NT2/D1 (cell line): ENCODE measurements around the gene APMAP.
"Not testable (repeated sequence)": the region's sequence is repeated elsewhere in the genome, so short reads cannot be mapped to it uniquely, and the experiment has no call there.

Source experiments
- DNase-seq: peaks from one replicate; pipeline ENCODE4 v3.0.0-alpha.2; 2011; ENCODE audit warnings: low read depth, low spot score
- H3K27me3 ChIP-seq: 2 replicates; pipeline ENCODE4 v1.6.0; 2011; ENCODE audit warnings: mild to moderate bottlenecking; ENCODE audit not compliant: insufficient read length, insufficient read depth
- H3K36me3 ChIP-seq: 2 replicates; pipeline ENCODE4 v1.6.1; 2011; ENCODE audit warnings: mild to moderate bottlenecking, low read length, mixed read lengths; ENCODE audit not compliant: insufficient read depth, insufficient read length
- H3K4me1 ChIP-seq: 2 replicates; pipeline ENCODE4 v1.5.1; 2011; ENCODE audit not compliant: insufficient read depth, insufficient read length
- H3K4me3 ChIP-seq: 2 replicates; pipeline ENCODE4 v1.5.1; 2011; ENCODE audit warnings: low read depth; ENCODE audit not compliant: insufficient read length
- H3K9ac ChIP-seq: 2 replicates; pipeline ENCODE4 v1.6.0; 2011; ENCODE audit warnings: low read depth; ENCODE audit not compliant: insufficient read length
- H3K9me3 ChIP-seq: 2 replicates; pipeline ENCODE4 v1.5.1; 2011; ENCODE audit warnings: mild to moderate bottlenecking, low read length; ENCODE audit not compliant: insufficient read depth
- SUZ12 ChIP-seq: IDR thresholded peaks from 2 replicates; pipeline ENCODE4 v1.6.1; 2011; ENCODE audit not compliant: insufficient read length, insufficient read depth; ENCODE audit errors: extremely low read depth
- YY1 ChIP-seq: IDR thresholded peaks from 2 replicates; pipeline ENCODE4 v1.6.1; 2011; ENCODE audit not compliant: insufficient read length, insufficient read depth
- ZNF274 ChIP-seq: IDR thresholded peaks from 2 replicates; pipeline ENCODE4 v1.6.1; 2011; ENCODE audit warnings: mild to moderate bottlenecking, low read depth, low read length

Gene APMAP

GRCh38 chr20:24935140-24935539 lies 57.4 kb downstream of the APMAP start:
- no peaks in the 10 kb centered on the region for H3K36me3 ChIP-seq
- H3K9ac ChIP-seq: no peak overlapping the region
- TF ChIP-seq ZNF274: no peak
- TF ChIP-seq SUZ12: no peak
- no peak for TF ChIP-seq YY1
- peaks cover 9% of the 10 kb centered on the region; the same call in 1 of the 2 replicates for H3K9me3 ChIP-seq
- DNase-seq: no peak
- no peaks in the 10 kb centered on the region for H3K27me3 ChIP-seq
- H3K4me1 ChIP-seq: no peaks in the 10 kb centered on the region
- no peak overlapping the region for H3K4me3 ChIP-seq

DNA sequence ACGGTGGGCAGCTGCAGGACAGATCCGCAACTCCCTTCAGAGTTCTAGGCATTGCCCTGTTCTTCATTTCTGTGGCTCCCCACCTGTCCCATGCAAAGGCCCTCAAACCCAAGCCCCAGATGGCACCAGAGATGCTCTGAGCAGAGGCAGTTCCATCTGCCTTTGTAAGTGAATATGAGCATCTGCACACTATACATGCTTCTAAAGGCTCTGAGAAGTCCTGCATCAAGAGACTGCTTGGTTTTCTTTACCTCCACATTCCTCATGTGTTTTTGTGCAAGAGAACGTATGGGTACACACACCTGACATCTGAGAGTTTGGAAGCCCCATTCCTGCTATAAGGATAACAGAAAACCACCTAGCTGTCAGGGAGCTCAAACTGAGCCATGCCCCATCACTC lies 57.8 kb downstream of the APMAP start:
- no peak overlapping the region for H3K9ac ChIP-seq
- no peaks in the 10 kb centered on the region for H3K4me1 ChIP-seq
- peaks cover 9% of the 10 kb centered on the region; the same call in 1 of the 2 replicates for H3K9me3 ChIP-seq
- no peak for TF ChIP-seq YY1
- TF ChIP-seq ZNF274: no peak
- TF ChIP-seq SUZ12: no peak
- no peaks in the 10 kb centered on the region for H3K27me3 ChIP-seq
- no peak overlapping the region for H3K4me3 ChIP-seq
- DNase-seq: no peak
- no peaks in the 10 kb centered on the region for H3K36me3 ChIP-seq

DNA sequence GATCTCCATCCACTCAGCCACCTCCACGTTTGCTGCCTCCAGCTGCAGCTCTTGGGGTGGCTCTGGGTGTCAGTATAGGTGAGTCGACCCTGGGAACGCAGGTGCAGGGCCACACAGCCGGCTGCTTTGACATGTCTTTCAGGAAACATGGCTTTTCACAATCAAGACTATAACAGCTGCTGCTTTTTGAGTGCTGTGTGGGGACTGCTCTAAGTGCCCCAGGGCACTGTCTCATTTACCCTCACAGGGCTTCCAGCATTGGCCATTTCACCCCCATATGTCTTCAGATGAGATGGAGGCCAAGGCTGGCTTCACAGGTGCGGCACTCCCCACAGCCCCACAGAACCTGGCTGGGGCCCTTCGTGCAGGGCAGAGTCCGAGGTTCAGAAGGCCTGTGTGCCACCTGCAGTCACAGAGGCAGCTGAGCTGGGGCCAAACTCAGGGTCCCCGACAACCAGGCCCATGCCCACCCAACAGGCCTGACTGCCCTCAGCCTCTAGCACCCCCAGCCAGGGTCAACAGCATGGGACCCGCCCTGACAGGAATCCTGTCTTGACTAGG lies 58.4 kb downstream of the APMAP start:
- Histone ChIP-seq H3K36me3 (no peaks in the 10 kb centered on the region), H3K4me1 (no peaks in the 10 kb centered on the region)
- TF ChIP-seq ZNF274 (no peak), YY1 (no peak)

GRCh38 chr20:24933266-24933908 lies 59.2 kb downstream of the APMAP start:
- Histone ChIP-seq H3K4me1 (no peaks in the 10 kb centered on the region), H3K9ac (no peak overlapping the region), H3K27me3 (no peaks in the 10 kb centered on the region), H3K4me3 (no peak overlapping the region), H3K9me3 (peaks cover 9% of the 10 kb centered on the region; the same call in 1 of the 2 replicates), H3K36me3 (no peaks in the 10 kb centered on the region)
- DNase-seq: no peak
- TF ChIP-seq ZNF274: no peak
- no peak for TF ChIP-seq YY1
- no peak for TF ChIP-seq SUZ12

More for the DNA sequence above, 58.4 kb downstream of the APMAP start:
- Histone ChIP-seq H3K9me3 (peaks cover 9% of the 10 kb centered on the region; the same call in 1 of the 2 replicates), H3K9ac (no peak overlapping the region), H3K27me3 (no peaks in the 10 kb centered on the region), H3K4me3 (no peak overlapping the region)
- no peak for DNase-seq

GRCh38 chr20:24931893-24932292 lies 60.7 kb downstream of the APMAP start:
- H3K9ac ChIP-seq, H3K36me3 ChIP-seq, DNase-seq, H3K27me3 ChIP-seq, H3K9me3 ChIP-seq, H3K4me1 ChIP-seq, H3K4me3 ChIP-seq: not testable (repeated sequence)

- not testable (repeated sequence) for H3K9me3 ChIP-seq, H3K4me1 ChIP-seq, H3K4me3 ChIP-seq, H3K9ac ChIP-seq, H3K27me3 ChIP-seq, DNase-seq, H3K36me3 ChIP-seq
These were observed 61.5 kb downstream of the APMAP start for GRCh38 chr20:24930724-24931688.

- not testable (repeated sequence) for DNase-seq, H3K36me3 ChIP-seq, H3K4me3 ChIP-seq, H3K9ac ChIP-seq, H3K4me1 ChIP-seq, H3K27me3 ChIP-seq, H3K9me3 ChIP-seq
These were observed 62.5 kb downstream of the APMAP start for GRCh38 chr20:24929867-24930723.

DNA sequence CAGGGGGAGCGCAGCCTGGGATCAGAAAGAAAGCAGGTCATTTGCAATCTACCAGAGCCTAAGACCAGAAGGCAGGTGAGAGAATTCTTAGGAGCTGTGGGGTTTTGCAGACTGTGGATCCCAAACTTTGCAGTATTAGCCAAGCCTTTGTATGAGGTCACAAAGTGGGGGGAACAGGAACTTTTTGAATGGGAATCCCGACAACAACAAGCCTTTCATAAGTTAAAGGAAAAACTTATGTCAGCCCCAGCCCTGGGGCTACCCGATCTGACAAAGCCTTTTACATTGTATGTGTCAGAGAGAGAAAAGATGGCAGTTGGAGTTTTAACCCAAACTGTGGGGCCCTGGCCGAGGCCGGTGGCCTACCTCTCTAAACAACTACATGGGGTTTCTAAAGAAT lies 63.3 kb downstream of the APMAP start:
- H3K4me1 ChIP-seq, H3K27me3 ChIP-seq, H3K4me3 ChIP-seq, H3K9ac ChIP-seq, DNase-seq, H3K9me3 ChIP-seq, H3K36me3 ChIP-seq: not testable (repeated sequence)

GRCh38 chr20:24920706-24921105 lies 71.8 kb downstream of the APMAP start:
- H3K9ac ChIP-seq, DNase-seq, H3K36me3 ChIP-seq, H3K4me1 ChIP-seq, H3K4me3 ChIP-seq: not testable (repeated sequence)
- Histone ChIP-seq H3K27me3 (peaks cover 17% of the 10 kb centered on the region), H3K9me3 (peaks cover 12% of the 10 kb centered on the region; the same call in 1 of the 2 replicates)

- Histone ChIP-seq H3K27me3 (peaks cover 17% of the 10 kb centered on the region), H3K9me3 (peaks cover 12% of the 10 kb centered on the region; the same call in 1 of the 2 replicates)
- H3K36me3 ChIP-seq, H3K4me3 ChIP-seq, H3K4me1 ChIP-seq, H3K9ac ChIP-seq, DNase-seq: not testable (repeated sequence)
These were observed 72.9 kb downstream of the APMAP start for GRCh38 chr20:24919665-24920064.
